SK-N-SH treated with all-trans-retinoic acid at 6 μM for 48 hours (cell line): ENCODE results near the gene CTCF.

Source experiments
- ARNTL ChIP-seq: fragments of 450-650 bp; formaldehyde crosslinking; IDR thresholded peaks from 2 replicates; pipeline ENCODE4 v1.5.0; 2020; ENCODE audit warnings: low read depth, mild to moderate bottlenecking, moderate library complexity, borderline replicate concordance
- BACH2 ChIP-seq: fragments of 250-450 bp; sonication (Bioruptor Pico); IDR thresholded peaks from 2 replicates; pipeline ENCODE4 v1.9.0; 2021; ENCODE audit warnings: mild to moderate bottlenecking, borderline replicate concordance
- CREB5 ChIP-seq: fragments of 250-450 bp; sonication (Bioruptor Pico); IDR thresholded peaks from 2 replicates; pipeline ENCODE4 v1.5.1; 2020; ENCODE audit warnings: low read depth, mild to moderate bottlenecking, moderate library complexity
- ESRRG ChIP-seq: fragments of 250-450 bp; sonication (Bioruptor Pico); IDR thresholded peaks from 2 replicates; pipeline ENCODE4 v1.6.1; 2021; ENCODE audit warnings: mild to moderate bottlenecking
- POU6F1 ChIP-seq: fragments of 250-450 bp; sonication (Bioruptor Pico); IDR thresholded peaks from 2 replicates; pipeline ENCODE4 v1.8.0; 2021; ENCODE audit warnings: low read depth, mild to moderate bottlenecking, moderate library complexity, borderline replicate concordance
- PPARA ChIP-seq: fragments of 250-450 bp; sonication (Bioruptor Pico); IDR thresholded peaks from 2 replicates; pipeline ENCODE4 v1.5.0; 2020; ENCODE audit warnings: mild to moderate bottlenecking, borderline replicate concordance
- RARB ChIP-seq: fragments of 250-450 bp; sonication (Bioruptor Pico); IDR thresholded peaks from 2 replicates; pipeline ENCODE4 v1.8.0; 2021; ENCODE audit warnings: mild to moderate bottlenecking, moderate library complexity
- SNAI2 ChIP-seq: fragments of 250-450 bp; sonication (Bioruptor Pico); IDR thresholded peaks from 2 replicates; pipeline ENCODE4 v1.5.0; 2020; ENCODE audit warnings: mild to moderate bottlenecking, moderate library complexity
- TOX ChIP-seq: fragments of 250-450 bp; sonication (Bioruptor Pico); IDR thresholded peaks from 2 replicates; pipeline ENCODE4 v1.8.0; 2021; ENCODE audit warnings: mild to moderate bottlenecking, moderate library complexity, borderline replicate concordance
- ZFP3 ChIP-seq: fragments of 250-450 bp; sonication (Bioruptor Pico); IDR thresholded peaks from 2 replicates; pipeline ENCODE4 v1.5.0; 2020; ENCODE audit warnings: mild to moderate bottlenecking, moderate library complexity
- ZFP30 ChIP-seq: fragments of 450-650 bp; formaldehyde crosslinking; IDR thresholded peaks from 2 replicates; pipeline ENCODE4 v1.5.0; 2022; ENCODE audit warnings: mild to moderate bottlenecking, moderate library complexity
- ZNF8 ChIP-seq: fragments of 450-650 bp; formaldehyde crosslinking; IDR thresholded peaks from 2 replicates; pipeline ENCODE4 v1.5.0; 2020; ENCODE audit warnings: mild to moderate bottlenecking, moderate library complexity
- TF ChIP-seq, protein P1 (sequence below): fragments of 250-450 bp; sonication (Bioruptor Pico); IDR thresholded peaks from 2 replicates; pipeline ENCODE4 v1.8.0; 2020; ENCODE audit warnings: mild to moderate bottlenecking, moderate library complexity, borderline replicate concordance

DNA sequence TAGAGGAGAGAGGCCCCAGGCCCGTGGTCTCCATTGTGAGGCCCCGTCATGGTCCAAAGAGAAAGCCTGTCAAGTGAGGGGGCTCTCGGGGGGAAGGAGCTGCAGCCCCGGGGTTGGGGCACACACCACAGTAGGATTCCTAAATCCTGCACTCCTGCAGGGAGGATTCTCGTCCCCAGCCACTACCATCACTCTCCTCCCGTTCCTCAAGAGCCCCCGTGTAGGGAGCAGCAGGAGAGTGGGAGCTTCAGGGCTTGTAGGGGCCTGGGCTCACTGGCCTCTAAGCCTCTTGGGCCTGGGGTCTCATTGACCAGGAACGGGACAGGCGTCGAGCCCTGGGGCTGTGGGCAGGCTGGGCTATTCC, 105.1 kb downstream of the CTCF start:
- TF ChIP-seq ZFP30 (CRISPR knock-in tag) (no peak), RARB (no peak), PPARA (no peak), ZNF8 (CRISPR knock-in tag) (no peak), ZFP3 (CRISPR knock-in tag) (no peak), SNAI2 (CRISPR knock-in tag) (no peak), TOX (CRISPR knock-in tag) (no peak), ESRRG (CRISPR knock-in tag) (no peak), ARNTL (CRISPR knock-in tag) (no peak), POU6F1 (no peak), CREB5 (CRISPR knock-in tag) (no peak), BACH2 (no peak)
- TF ChIP-seq, protein P1, sequence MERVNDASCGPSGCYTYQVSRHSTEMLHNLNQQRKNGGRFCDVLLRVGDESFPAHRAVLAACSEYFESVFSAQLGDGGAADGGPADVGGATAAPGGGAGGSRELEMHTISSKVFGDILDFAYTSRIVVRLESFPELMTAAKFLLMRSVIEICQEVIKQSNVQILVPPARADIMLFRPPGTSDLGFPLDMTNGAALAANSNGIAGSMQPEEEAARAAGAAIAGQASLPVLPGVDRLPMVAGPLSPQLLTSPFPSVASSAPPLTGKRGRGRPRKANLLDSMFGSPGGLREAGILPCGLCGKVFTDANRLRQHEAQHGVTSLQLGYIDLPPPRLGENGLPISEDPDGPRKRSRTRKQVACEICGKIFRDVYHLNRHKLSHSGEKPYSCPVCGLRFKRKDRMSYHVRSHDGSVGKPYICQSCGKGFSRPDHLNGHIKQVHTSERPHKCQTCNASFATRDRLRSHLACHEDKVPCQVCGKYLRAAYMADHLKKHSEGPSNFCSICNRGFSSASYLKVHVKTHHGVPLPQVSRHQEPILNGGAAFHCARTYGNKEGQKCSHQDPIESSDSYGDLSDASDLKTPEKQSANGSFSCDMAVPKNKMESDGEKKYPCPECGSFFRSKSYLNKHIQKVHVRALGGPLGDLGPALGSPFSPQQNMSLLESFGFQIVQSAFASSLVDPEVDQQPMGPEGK (CRISPR knock-in tag), result no peak
